ENCODE measurements around the gene OPN3.

Gene OPN3

GRCh38 chr1:241645199-241645598, 5.0 kb upstream of the OPN3 start:
- TF ChIP-seq CTCF (IDR thresholded peaks at IDR 0.05; ENCODE audit: borderline replicate concordance, insufficient read depth, low read depth, low read length): no peak
- H3K4me3 ChIP-seq (ENCODE audit: low read depth, low read length): no peak overlapping the region

GRCh38 chr1:241644259-241644658, 4.1 kb upstream of the OPN3 start:
- H3K4me3 ChIP-seq (ENCODE audit: low read depth, low read length): no peak overlapping the region
- no peak for TF ChIP-seq CTCF (IDR thresholded peaks at IDR 0.05; ENCODE audit: borderline replicate concordance, insufficient read depth, low read depth, low read length)

- TF ChIP-seq CTCF (IDR thresholded peaks at IDR 0.05; ENCODE audit: borderline replicate concordance, insufficient read depth, low read depth, low read length): no peak
- no peak overlapping the region for H3K4me3 ChIP-seq (ENCODE audit: low read depth, low read length)
These were observed 2.4 kb upstream of the OPN3 start for GRCh38 chr1:241642593-241642944.

DNA sequence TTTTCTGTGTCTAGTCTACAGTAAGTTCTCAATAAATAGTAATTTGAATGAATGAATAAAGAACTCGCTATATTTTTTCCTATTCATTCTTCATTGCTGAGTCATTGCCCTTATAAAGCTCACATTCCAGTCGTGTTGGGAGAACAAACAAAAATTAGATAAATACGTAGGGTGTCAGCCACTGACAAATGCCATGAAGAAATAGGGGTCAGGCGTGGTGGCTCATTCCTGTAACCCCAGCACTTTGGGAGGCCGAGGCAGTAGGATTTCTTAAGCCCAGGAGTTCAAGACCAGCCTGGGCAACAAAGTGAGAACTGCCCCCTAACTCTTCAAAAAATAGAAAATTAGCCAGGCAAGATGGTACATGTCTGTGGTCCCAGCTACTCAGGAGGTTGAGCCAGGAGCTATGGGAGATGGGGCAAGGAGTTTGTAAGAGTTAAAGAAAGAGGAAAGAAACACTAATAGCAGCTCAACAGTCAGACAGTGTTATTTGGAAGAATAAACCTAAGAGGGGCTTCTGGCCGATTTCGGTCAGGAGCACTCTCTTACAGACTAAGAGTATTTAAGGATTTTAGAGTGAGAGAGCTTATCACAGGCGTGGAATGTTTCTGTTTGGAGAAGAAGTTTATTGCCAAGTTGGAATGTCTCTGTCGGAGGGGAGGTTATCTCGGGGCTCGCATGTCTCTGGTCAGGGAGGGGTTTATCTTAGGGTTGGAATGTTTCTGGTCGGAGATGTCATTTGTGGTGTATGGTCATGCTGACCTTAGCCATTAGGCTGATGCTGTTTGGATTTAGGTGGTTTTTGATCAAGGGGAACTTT, 1.8 kb upstream of the OPN3 start:
- TF ChIP-seq CTCF (IDR thresholded peaks at IDR 0.05; ENCODE audit: borderline replicate concordance, insufficient read depth, low read depth, low read length): no peak
- H3K4me3 ChIP-seq (ENCODE audit: low read depth, low read length): no peak overlapping the region

- no peak for TF ChIP-seq CTCF (IDR thresholded peaks at IDR 0.05; ENCODE audit: borderline replicate concordance, insufficient read depth, low read depth, low read length)
- no peak overlapping the region for H3K4me3 ChIP-seq (ENCODE audit: low read depth, low read length)
These were observed 876 bp upstream of the OPN3 start for GRCh38 chr1:241640867-241641622.

DNA sequence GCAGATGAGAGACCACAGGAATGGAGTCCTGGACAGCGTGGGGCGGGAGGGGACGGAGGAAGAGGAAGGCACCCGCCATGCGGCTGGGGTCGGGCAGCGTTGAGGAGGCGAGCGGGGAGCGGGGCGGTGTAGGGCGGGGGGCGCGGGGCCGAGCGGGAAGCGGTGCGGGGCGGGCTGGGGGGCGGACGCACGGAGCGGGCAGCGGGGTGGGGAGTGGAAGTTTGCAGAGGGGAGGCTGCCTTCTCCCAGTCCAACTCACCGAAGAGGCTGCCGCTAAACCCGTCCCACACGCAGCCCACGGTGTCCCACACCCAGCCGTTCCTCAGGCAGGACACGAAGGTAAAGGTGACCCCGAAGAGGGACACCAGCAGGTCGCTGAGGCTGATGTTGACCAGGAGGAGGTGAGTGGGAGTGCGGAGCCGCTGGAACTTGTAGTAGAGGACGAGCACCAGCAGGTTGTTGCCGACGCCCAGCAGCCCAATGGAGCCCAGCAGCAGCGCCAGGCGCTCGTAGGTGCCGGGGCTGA, 483 bp downstream of the OPN3 start:
- peak overlapping the region; percentile 94 for H3K4me3 ChIP-seq (ENCODE audit: low read depth, low read length)
- no peak for TF ChIP-seq CTCF (IDR thresholded peaks at IDR 0.05; ENCODE audit: borderline replicate concordance, insufficient read depth, low read depth, low read length)
